Stimulated activated CD4-positive, alpha-beta T cell treated with anti-CD3 and anti-CD28 coated beads, TNF-alpha, amount 100 ng/mL, for 1 hour (primary cell): ENCODE results near the gene CDK6.

Experiments
- DNase-seq, 3 donors: peaks; one replicate each; pipeline ENCODE4 v3.0.0-alpha.2; 2020; ENCODE audit warnings: low read depth in 3 of 3, low spot score in 1 of 3

CDK6 gene

DNA sequence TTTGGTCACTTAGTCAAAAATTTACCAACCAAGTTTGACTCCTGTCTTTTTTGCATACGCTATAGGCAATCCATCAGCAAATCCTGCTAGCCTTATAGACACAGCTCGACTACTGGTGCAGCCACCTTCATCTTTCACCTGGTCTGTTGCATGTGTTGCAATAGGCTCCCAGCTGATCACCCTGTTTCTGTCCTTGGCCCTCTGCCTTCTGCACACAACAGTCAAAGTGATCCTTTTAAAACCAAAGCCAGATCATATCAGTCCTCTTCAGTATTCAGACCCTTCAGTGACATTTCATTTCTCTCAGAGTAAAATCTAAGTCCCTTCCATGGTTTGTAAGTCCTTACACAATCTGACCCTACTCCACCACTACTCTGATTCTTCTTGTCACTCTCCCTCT, 10.9 kb upstream of the CDK6 start:
- no peak for DNase-seq

DNA sequence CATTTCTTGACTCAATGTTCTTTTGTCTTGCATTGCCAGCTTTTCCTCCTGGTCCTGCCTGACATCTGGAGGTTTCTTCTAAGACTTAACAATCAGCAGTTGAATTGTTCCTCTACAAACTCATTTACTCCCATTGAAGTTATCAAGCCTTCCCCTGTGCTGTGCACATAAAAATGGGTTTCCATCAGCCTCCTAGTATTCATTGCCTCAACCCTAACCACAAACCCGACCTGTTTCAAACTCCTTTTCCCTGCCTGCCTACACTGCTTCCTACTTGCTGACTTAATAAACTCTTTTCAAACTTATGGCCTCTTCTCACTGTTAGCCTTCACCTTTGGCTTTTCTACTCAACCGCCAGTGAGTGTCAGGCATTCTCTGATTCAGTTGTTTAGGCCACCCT, 9.4 kb upstream of the CDK6 start:
- no peak for DNase-seq

DNA sequence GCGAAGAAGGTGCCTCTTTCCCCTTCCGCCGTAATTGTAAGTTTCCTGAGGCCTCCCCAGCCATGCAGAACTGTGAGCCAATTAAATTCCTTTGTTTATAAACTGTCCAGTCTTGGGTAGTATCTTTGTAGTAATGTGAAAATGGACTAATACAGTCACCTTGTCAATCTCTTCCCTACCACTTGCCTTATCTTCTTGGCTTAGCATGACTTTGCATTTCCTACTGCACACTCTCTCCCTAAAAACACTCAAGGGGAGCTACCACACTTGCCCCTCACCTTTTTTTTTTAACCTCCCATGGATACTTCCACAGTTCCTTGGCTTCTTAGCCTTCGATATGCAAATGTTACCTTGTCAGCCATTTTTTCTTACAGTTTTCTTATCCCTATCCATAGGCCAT, 7.4 kb upstream of the CDK6 start:
- DNase-seq, result no peak

DNA sequence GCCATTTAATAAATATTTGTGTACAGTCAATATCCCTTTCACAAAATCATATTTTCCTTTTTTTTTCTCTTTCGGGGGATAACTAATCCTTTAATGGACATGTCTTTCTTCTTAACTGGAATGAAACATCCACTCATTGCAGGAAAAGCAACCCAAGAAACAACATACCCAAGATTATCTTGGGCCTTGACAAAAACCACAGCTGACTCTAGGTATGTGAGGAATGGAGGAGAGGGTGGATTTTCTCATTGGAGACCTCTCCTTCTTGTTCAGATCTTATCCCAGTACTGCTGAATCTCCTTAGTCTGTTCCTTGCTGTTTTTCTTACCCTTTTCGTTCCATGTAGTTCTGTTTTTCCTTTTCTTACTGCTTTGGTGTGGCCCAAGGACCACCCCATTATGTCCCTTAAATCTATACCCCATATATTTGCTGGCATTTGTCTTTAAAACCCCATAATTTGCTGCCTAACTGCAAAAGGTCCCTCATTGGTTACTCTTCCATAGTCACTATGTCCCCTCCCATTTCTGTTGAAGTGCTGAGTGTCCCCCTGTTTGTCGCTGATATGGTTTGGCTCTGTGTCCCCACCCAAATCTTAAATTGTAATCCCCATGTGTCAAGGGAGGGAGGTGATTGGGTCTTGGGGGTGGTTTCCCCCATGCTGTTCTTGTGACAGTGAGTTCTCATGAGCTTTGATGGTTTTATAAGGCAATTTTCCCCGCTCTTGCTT, 6.8 kb upstream of the CDK6 start:
- no peak for DNase-seq

DNA sequence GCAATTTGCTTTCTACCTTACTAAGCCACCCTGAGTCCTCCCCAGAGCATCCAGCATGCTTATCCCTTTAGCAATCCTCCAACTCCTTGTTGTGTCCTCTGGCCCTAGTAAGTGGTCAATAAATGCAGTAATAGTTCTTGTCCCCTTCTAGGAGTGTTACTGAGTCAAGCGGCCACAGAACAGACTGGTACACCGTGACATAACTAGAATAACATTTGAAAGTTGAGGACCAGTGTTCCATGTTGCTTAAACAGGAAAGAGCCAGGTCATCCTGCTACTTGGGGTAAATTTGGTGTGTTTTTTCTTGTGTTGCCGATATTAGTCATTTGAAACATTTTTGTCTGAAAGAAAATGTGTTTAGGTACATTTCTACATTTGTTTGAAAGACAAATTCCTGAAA, 4.8 kb upstream of the CDK6 start:
- no peak for DNase-seq

DNA sequence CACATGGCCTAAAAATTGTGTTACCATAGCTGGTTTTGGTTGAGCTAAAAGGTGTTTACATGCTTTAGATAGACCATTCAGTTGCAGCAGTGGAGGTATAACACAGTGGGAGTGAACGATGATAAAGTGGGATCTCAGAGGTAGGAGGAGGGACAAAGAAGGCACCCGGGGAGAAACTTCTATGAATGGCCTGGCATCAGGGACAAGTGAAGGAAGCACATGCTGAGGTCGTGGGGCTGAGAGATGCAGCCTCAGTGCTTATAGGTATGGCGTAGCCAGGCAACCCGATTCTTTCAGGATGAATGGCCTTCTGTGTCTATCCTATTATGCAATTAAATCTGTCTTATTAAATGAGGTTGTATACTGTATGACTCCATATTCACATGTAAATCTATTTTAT, 3.9 kb upstream of the CDK6 start:
- no peak for DNase-seq

DNA sequence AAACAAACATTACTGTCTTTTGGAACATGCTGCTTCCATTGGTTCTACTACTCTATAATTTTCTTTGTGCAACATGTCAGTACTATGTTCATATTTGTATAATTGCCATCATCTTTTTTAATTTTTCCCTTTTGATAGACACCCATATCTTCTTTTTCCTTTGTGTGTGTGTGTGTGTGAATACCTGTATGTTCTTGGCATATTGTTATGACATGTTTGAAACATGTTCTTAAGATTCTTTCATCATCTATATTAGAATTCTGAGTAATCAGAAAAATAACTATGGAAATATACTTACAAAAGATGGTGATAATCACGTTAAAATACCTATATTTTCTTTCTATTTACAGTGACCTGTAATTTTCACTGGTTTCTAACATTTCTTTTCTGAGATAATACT, 3.5 kb upstream of the CDK6 start:
- DNase-seq, result no peak

DNA sequence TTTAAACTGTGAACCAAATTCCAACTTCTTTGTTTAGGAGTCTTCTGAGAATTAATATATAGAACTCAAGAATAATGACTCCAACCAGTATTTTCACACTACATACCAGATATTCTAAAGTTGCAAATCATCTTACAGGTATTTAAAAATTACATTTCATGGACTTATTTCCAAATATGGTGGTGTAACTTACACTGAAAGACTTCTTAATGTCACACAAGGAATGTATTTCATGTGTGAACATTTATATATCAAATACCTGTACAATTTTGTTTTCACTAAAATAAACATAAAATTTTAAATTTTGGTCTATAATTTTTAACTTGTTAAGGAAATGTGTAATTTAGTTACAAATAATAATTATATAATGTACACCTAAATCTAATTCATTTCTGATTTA, 2.6 kb upstream of the CDK6 start:
- DNase-seq, result no peak

DNA sequence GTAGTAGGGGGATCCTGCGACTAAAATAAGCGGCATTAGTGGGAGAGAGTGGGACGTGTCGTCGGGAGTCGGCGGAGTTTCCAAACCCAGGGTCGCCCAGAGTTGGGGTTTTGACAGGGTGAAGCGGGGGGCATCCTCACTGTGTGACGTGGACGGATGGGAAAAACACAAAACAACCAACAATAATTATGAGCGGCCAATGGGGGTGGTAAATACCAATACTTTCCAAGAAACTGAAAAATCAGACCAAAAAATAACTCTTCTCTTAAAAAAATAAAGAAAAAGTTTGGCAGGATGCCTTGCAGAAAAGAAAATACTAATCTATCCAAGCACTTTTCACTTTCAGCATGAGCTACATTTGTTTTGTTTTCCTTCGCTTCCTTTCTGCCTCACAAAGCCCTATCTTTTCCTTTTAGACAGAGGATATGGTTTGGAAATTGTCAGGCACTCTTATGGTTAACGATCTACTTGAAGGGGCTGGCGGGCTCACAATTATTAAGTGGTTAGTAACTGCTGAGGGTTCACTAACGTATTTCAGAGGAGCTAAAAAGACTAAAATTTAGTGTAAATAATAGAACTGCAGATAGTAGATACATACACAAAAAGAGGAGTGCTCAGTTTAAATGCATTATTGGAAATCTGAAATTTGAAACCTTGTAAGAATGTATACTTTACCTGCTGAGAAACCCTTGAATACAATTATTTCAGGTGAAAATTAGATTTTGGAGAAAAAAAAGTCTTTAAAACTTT, 802 bp upstream of the CDK6 start:
- DNase-seq, result peak in 1 of 3 donors; percentile 20

DNA sequence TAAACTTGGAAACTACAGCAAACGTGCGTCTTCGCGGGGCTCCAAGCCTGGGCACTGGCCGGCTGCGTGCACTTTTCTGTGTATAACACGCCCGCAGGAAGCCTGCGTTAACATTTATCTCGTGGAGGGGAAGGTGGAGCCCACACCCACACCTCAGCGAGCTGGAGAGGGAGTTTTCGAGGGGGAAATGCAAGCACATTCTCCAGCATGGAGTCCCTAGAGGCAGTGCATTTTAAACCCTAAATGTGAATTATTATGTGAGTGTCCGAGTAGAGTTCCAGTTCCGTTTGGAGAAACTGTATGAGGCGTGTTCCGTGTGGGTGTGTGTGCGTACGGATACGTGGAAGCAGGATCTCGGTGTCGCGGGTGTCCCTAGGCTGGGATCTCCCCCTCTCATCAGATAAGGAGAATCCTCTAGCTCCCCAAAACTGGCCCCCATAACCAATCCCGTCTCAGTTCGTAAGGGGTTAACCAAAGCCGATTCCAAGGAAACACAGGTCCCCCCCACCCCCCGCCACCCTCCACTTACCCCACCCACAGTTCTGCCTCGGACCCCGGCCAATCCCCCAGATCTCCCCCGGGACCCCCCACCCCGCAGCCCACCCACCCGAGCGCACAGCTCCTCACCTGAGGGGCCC, 403 bp downstream of the CDK6 start:
- peak in 1 of 3 donors; percentile 4 for DNase-seq

DNA sequence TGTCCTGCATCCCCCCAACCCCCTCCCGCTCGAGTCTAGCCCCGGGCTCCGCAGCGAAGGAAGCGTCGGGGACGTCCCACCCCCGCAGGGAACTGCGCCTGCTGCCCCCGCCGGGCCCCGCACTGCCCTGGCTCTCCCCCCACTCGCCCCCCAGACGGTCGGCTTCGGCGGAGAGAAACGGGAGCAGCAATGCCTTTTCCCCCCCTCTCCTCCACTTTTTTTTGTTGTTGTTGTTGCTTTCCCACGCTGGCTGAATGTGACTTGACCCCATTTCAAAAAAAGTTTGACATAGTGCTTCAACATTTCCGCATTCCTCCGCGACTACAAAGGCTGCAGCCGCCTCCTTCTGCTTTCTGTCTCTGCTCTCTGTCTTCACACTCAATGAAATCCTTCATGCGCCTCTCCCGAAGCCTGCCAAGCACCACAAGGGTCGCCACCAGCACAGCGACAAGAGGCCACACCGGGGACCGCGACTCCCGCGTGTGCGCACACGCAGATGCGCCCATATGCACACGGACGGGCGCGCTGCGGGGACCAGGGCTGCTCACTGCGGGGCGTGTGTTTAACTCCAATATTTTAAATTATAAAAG, 1.0 kb downstream of the CDK6 start:
- peak in 1 of 3 donors; percentile 48 for DNase-seq

DNA sequence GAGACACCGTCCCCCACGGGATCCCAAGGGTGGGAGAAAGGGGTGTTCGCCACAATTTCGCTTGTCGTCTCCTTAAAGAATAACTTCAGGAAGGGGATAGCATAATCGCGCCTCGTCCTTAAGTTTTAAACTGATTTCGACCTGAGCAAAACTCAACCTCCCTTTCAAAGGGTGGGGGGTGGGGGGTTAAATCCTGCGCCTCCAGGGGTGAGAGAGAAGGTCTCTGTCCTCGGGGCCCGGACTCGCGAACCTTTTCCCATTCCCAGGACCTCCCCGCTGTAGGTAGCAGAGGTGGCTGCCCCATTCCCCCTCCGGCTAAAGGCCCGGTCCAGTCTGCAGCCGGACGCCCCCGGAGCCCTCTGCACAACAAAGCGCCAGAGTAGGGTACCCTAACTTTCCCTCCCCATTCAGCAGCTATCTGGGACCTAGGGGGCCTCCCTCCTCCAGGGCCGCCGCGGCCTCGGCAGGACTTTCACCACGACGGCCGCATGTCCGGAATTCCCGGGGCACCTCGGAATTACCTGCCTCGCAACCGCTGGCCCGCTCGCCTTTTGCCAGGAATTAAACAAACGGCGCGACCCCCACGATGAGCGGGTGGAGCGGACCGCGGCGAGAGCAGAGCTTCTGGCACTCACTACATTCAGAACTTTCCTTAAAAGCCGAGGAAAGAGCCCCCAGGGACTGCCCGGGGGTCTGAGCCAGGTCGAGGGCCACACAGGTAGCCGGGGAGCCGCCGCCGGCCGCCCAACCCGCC, 1.7 kb downstream of the CDK6 start:
- peak in 1 of 3 donors; percentile 7 for DNase-seq

DNA sequence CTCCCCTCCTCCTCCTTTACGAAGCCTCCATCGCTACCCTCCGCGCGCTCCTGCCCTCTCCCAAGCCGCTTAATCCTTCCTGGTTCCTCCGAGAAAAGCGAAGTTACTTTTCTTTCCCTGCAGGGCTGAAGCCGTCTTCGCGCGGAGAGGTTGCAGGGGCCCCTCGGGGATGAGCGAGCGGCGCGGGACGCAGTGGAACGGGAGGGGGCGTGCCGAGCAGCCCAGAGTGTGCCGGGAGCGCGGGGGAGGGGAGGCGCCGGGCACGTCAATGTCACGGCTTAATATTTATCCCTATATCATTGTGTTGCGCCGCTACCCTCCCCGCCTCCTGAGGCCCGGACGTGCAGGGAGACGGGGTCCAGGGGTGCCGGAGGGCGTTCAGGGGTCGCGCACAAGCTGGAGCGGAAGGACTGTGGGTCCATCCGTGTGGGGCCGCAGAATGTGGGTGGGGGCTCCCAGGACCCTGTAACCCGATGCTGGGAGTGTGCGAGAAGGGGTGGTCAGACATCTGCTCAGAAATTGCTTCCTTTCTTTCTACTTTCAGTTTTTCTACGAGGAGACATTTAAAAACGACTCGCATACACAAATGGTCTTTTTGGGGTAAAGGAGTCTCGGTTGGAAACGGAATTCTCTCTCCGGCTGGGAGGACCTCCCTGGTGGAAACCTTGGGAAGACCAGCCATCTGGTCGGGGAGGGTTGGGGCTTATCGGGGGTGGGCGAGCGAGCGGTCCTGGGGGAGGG, 2.4 kb downstream of the CDK6 start:
- DNase-seq, result peak in 2 of 3 donors; percentile 37 to 72

DNA sequence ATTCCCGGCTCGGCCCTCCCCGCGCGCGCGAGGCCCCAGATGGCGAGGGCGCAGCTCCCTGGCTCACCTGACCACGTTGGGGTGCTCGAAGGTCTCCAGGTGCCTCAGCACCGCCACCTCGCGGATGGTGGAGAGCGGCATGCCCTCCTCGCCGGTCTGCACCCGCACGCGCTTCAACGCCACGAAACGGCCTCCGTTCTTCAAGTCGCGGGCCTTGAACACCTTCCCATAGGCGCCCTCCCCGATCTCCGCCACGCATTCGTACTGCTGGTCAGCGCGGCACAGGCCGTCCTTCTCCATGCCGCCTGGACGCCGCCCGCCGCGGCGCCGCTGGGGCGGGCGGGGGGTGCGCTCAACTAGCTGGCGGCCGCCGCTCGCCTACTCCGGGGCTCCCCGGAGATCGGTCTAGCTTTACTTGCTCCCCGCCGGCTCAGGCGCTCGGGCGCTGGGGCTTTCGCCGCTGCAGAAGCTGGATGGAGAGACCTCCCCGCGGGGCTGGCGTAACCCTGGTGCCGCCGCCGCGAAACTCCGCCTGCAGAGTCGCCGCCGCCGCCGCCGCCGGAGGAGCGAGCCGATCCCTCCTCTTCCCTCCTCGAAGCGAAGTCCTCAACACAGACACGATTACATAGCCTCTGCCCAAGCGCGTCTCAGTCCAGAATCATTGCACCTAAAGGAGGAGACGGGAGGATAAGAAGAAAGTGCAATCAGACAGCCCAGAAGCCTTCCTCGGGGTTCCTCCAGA, 3.2 kb downstream of the CDK6 start:
- DNase-seq, result peak; percentile 61 to 83 (median 70)

DNA sequence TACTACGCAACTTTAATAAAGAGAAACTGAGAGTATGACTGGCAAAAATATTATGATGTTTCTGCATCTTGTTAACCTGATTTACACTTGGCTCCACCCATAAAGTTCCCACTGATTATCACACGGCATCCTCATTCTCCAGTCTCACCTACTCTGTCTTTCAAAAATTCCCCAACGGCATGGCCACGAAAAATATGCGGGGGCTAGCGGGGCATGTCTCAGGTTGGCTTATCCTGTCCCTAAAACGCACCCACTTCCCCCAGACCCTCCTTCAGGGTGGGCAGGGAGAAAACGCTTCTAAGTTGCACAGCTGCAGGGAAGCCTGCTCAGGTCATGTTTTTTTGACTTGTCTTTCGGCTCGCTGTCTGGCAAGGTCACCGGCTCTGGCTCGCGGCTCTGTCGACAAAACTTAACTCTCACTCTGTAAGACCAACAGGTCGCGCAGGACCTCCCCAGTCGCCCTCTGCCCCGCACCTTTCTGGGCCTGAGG, 3.8 kb downstream of the CDK6 start:
- DNase-seq, result no peak

DNA sequence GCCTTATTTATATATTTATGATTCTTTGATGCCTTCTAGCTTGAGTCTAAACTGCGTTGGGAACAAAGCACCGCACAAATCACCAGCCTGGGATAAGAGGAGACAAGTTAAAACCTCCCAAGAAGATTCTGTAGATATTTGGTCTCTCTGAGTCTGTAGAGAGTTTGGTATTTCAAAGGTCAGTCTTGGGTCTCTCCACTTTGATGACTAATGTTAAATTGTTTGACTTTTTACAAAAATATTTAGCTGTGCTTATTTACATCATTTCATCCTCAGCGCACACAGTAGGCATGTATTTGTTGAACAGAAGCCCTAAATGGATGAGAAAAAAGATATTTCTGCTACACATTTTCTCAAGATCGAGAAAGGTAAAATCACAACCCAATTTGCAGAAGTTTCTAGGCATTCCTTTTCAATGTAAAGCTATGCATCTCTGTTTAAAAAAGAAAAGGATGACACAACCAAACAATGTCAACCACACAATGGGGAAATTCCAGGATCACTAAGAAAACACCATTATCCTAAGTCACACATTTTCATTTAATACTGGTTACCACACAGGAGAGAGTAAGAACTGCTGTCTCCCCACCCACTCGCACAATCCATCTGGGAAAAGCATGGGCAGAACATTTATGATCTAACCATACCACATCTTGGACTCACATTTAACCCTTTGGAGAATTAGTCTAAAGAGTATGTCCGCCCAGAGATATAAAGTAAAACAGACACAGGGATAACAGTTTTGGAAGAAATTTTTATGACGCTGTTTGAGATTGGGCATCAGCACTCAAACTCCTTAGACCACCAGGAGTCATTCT, 4.4 kb downstream of the CDK6 start:
- DNase-seq, result no peak

DNA sequence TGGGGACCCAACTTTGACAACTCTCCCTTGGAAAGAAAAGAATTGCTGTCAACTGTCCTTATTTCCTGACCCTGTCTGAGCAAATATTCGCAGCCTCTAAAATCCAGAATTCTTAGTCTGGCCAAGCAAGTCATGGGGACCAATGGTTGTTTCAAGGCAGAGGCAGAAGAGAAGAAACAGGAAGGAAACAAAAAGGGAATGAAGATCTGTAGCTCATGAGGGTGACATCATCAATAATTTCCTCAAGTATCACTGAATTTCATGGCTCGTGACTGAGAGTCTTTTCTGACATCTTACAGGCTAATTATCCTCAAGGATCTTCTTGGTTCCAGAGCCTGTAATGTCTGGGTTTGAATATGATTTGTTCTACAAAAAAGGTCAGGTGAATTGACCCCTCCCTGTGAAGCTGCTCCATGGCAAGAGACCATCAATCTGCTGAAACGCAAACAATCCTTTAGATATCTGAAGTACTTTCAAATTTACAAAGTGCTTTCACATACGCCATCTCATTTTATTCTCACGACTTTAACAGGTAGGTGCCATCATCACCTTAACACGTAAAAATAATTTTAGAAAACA, 5.8 kb downstream of the CDK6 start:
- no peak for DNase-seq

DNA sequence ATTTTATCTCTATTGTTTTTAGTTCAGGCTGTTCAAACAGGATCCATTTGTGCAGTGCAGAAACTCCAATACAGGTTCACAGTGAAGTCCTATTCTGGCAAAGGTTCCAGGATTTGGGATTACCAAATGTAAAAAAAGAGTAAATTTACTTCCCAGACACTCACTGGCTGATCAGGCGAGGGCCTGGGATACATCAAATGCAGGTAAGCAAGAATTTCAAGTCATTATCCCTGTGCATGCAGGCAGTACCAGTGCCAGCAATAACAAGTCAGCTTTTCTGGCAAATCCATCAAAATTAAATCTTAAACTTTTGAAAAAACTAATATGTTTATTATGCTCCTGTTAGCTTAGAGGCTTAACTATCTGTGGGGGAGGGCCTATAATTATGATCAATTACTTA, 6.3 kb downstream of the CDK6 start:
- DNase-seq, result no peak
